NCI-H1417 (cell line): ENCODE measurements around the gene SEZ6L.

Experiments
- DNase-seq, 3 experiments: peaks; one replicate each; lab custom pipeline; 2025; lab: John Stamatoyannopoulos, UW

Gene SEZ6L

DNA sequence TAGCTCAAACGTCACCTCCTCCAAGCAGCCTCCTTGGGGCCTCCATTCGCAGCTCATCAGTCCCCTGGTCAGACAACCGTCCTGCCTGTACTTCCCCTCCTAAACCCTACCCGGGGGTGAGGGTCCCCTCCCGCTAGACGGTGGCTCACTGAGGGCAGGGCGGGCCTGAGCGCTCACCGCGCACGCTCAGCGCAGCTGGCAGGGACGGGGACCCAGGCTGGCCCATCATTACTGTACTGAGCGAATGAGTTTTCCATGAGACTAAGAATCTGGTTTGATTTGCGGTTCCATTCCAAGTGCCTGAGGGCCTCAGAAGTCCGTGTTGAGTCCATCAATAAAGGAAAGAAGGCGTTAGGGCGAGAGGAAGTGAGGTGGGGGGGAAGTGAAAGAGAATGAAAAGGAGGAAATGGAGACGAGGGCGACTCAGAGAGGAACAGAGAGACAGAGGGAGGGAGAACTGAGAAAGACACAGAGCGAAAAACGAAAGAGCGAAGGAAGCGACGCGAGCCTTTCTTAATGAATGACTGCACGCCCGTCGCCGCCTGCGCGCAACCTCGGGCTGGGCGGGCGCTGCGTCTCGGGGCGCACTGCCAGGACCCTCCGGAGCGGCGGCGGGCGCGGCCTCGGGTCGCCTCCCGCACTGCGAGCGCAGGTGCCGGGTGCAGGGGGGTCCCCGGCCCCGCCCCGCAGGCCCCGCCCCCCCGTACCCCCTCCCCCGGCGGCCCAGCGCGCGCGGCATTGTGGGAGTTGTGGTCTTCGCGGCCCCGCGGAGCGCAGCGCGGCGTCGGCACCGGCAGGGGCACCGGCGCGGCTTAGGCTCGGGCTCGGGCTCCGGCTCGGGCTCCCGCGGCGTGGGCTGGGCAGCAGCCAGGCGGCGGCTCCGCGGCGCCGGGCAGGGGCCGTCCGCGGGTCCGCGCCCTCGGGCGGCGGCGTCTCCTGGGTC lies 259.5 kb downstream of the SEZ6L start, which contains the start of gene ASPHD2:
ASPHD2 (plus strand) TSS at position 746 of the 943 bp plus-strand sequence. CDS start 4,356 bp downstream, outside the sequence.
- peak; percentile 62 to 74 (median 62) for DNase-seq

DNA sequence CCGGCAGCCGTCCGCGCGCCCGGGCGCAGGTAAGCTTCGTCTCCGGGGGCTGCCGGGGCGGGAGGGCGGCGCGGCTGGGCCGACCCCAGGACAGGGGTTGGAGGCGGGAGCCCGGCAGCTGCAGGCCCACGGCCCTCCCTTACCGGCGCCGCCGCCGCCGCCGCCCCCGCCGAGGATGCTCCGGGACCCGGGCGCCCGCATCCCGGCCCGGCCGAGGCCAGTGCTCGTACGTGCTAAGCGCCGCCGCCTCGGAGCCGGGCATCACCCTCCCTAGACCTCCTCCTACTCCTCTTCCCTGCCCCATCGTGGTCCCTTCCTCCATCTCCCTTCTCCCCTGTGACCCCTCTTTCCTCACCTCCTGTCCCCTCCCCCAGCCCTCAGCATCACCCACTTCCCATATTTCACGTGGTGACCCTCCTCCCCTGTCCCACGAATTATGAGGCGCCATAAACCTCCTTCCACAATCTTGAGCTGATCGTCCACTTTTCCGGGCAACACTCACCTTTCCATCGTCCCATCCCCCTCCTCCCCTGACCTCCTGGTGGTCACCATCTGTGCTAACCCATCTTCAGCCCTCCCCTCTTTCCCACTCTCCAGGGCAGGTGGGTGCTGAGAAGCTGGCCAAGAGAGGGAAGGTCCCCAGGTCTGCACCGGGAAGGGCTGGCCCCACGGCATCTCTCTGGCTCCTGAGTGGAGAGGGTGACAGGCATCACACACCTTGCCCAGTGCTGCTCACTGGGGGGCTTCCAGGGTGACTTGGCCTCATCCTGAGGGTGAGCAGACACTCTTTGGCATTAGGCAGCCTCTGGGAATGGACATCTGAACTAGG lies 260.4 kb downstream of the SEZ6L start:
- peak in 2 of 3 experiments; percentile 0 to 27 for DNase-seq

DNA sequence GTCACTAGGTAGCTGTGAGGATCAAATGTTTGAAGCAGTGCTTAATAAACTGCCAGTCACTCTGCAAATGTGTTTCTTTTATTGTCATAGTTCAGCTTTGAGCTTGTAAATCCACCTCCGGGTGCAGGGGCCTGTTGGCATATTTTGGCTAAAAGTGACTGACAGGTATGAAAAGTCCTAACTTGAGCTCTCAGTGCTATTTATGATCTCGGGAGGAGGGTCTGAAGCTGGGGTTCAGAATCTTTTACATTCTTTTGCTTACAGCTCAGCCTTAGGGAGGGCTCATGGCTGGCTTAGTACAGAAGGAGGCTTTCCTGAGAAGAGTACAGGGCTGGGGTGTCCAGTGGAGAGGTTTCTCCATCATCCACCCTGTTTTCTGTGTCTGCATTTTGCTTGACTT lies 261.3 kb downstream of the SEZ6L start:
- DNase-seq, result no peak

DNA sequence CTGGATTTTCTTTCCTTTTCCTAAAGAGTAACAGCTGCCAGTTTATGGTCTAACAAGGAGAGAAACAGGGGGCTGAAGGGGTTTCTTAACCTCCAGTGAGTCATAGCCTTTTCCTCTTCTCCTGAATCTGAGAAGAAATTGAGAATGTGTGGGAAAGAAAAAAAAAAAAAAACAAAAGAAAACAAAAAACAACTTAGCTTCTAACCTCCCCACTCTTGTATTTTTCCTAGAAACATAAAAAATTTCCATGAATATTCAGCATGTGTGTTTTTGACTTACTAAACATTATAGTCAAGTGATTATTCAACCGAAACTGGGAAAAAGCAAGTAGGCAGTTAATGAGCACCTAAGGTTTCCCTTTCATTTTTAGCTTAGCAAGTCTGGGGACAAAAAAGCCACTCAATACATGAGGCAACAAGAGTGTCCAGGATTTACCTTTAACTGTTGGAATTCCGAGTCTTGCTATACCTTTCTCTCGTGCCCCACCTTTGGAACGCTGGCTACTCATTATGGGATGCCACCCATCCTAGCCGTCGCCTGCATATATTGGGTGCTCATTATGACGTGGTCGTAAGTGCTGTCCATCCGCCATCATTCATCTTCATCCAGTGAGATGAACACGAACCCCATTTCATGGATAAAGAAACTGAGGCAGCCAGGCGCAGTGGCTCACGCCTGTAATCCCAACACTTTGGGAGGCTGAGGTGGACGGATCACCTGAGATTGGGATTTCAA lies 262.2 kb downstream of the SEZ6L start:
- DNase-seq, result no peak

DNA sequence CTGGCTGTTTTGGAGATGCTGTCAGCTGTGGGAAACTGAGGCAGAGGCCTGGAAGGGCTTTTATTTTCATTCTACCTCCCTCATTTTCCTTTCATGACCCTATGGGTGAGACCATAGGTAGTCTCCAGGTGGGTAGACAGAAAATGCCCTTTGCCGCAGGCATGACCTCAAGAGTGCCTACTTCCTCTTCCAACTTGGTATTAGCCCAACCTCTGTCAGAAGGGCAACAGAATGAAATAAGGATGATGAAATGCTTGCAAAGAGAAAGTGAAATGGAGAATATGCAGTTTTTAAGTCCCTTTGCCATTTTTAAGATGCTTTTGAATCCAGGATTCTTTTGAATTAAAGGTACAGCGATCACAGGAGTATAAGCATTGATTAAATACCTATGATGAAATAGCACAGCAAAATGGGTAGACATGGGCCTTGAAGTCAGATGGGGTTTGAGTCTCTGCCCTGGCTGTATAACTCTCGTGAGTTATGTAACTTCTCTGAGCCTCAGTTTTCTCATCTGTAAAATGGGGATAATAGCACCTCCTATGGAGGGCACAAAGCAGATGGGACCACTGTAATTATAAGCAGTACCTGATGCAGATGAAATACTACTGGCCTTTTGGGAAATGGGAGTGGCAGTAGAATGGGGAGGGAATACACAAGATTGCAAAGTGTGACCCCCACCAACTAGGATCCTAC lies 263.5 kb downstream of the SEZ6L start:
- DNase-seq, result no peak
